SH-SY5Y (cell line): ENCODE results near the gene FBXW12.

Experiments used
- GATA2 ChIP-seq: IDR thresholded peaks from 2 replicates; pipeline ENCODE4 v1.6.1; 2011; ENCODE audit warnings: mild to moderate bottlenecking, low read depth, low read length
- GATA3 ChIP-seq: IDR thresholded peaks from 2 replicates; pipeline ENCODE4 v1.6.1; 2011; ENCODE audit warnings: low read depth, mild to moderate bottlenecking, low read length, moderate library complexity

Gene FBXW12

GRCh38 chr3:48411606-48412374 lies 39.8 kb downstream of the FBXW12 start:
- no peak for TF ChIP-seq GATA2
- no peak for TF ChIP-seq GATA3

GRCh38 chr3:48412375-48413001 lies 40.5 kb downstream of the FBXW12 start:
- TF ChIP-seq GATA2 (no peak), GATA3 (no peak)

GRCh38 chr3:48413086-48413485 lies 41.1 kb downstream of the FBXW12 start:
- TF ChIP-seq GATA2: no peak
- TF ChIP-seq GATA3: no peak

GRCh38 chr3:48413611-48414010 lies 41.6 kb downstream of the FBXW12 start:
- no peak for TF ChIP-seq GATA2
- no peak for TF ChIP-seq GATA3

GRCh38 chr3:48414376-48415250 lies 42.6 kb downstream of the FBXW12 start:
- TF ChIP-seq GATA2: no peak
- TF ChIP-seq GATA3: no peak

- no peak for TF ChIP-seq GATA3
- no peak for TF ChIP-seq GATA2
Observed at GRCh38 chr3:48415251-48415953, 43.4 kb downstream of the FBXW12 start.

- no peak for TF ChIP-seq GATA2
Observed at GRCh38 chr3:48416091-48416505, 44.1 kb downstream of the FBXW12 start.

- TF ChIP-seq GATA3: no peak
- TF ChIP-seq GATA2: no peak
Observed at GRCh38 chr3:48416546-48416945, 44.5 kb downstream of the FBXW12 start.

GRCh38 chr3:48417529-48418108 lies 45.6 kb downstream of the FBXW12 start:
- no peak for TF ChIP-seq GATA3
- 0 out of 2 replicates have a peak, but pooled peaks have one; percentile 15 for TF ChIP-seq GATA2

GRCh38 chr3:48418140-48418539 lies 46.1 kb downstream of the FBXW12 start:
- no peak for TF ChIP-seq GATA3
- TF ChIP-seq GATA2: no peak

GRCh38 chr3:48418651-48419050 lies 46.6 kb downstream of the FBXW12 start:
- TF ChIP-seq GATA2: no peak
- TF ChIP-seq GATA3: no peak

GRCh38 chr3:48419149-48419548 lies 47.1 kb downstream of the FBXW12 start:
- no peak for TF ChIP-seq GATA2
- no peak for TF ChIP-seq GATA3

GRCh38 chr3:48419597-48419996 lies 47.6 kb downstream of the FBXW12 start:
- TF ChIP-seq GATA2 (no peak), GATA3 (no peak)

- no peak for TF ChIP-seq GATA2
- TF ChIP-seq GATA3: no peak
Observed at GRCh38 chr3:48420561-48420960, 48.5 kb downstream of the FBXW12 start.
